Measurements from ENCODE around the gene POP5.
"Not testable (repeated sequence)": the region's sequence is repeated elsewhere in the genome, so short reads cannot be mapped to it uniquely, and the experiment has no call there.

POP5 gene

DNA sequence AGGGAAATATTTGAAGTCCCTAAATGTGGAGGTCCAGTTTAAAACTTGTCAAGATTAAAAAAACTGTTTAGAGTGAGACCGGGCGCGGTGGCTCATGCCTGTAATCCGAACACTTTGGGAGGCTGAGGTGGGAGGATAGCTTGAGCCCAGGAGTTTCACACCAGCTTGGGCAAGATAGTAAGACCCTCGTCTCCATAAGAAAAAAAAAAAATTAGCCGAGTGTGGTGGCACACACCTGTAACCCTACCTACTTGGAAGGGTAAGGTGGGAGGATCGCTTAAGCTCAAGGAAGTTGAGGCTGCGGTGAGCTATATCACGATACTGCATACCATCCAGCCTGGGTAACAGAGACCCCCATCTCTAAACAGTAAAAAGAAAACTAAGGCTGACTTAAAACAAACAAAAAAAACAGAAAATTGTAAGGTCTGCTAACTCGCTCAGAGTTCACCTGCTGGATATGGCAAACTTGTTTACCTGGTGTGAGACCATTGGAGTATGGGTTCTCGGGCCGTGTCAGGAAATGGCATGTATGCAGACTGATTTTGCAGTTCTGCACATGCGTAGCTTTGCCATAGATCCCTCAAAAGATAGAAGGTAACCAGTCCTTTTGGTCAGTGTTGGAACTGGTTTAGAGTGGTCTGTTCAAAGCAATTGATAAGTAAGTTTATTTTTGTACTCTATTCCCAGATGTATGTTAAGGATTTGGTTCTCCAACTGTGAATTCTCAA is 45.0 kb downstream of the POP5 start:
- DNase-seq = no peak

DNA sequence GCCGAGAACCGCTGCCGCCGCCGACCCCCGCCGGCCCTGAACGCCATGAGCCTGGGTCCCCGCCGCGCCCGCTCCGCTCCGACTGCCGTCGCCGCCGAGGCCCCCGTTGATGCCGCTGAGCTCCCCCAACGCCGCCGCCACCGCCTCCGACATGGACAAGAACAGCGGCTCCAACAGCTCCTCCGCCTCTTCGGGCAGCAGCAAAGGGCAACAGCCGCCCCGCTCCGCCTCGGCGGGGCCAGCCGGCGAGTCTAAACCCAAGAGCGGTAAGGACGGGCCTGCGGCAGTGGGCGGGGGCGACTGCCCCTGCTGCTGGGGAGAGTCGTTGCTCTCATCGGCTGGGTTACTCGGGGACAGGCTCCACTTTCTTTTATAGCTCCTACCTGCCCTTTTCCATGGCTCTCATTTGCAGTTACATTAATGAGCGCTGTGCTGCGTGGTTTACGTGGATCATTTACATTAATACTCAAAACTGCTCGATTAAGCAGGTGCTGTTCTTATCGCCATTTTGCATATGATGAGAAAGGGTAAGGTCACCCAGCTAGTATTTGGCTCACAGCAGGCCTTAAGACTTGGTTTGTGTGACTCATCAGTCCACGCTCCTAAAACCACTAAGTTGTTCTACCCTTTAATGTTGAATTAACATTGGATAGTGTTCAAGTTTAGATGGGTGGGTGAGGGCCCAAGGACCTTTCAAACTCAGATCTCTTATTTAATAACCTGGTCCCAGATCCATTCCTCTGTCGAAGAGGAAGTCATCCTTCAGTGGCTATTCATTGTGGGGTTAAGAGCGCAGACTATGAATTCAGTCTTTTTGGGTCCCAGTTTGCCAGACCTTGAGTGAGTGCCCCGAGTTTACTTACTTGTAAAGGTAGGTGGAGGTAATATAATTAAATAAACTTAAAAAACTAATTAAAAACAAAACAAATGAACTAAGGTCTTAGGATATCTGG is 46.2 kb downstream of the POP5 start:
- peak; percentile 67 for DNase-seq

DNA sequence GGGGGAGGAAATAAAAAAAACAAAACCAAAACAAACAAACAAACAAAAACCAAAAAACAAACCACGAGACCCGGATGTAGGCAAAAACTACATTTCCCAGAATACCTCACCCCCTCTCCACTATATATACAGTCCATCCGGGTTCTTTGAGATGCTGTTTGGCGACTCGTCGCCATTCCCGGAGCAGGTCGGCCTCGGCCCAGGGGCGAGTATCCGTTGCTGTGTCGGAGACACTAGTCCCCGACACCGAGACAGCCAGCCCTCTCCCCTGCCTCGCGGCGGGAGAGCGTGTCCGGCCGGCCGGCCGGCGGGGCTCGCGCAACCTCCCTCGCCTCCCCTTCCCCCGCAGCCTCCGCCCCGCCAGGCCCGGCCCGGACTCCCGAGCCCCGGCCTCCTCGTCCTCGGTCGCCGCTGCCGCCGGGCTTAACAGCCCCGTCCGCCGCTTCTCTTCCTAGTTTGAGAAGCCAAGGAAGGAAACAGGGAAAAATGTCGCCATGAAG is 46.9 kb downstream of the POP5 start, which contains the start of gene RNF10:
Gene RNF10 (plus strand): TSS at position 154 of the 500 bp plus-strand sequence. CDS start 456 bp downstream, outside the sequence.
- DNase-seq = peak; percentile 76

DNA sequence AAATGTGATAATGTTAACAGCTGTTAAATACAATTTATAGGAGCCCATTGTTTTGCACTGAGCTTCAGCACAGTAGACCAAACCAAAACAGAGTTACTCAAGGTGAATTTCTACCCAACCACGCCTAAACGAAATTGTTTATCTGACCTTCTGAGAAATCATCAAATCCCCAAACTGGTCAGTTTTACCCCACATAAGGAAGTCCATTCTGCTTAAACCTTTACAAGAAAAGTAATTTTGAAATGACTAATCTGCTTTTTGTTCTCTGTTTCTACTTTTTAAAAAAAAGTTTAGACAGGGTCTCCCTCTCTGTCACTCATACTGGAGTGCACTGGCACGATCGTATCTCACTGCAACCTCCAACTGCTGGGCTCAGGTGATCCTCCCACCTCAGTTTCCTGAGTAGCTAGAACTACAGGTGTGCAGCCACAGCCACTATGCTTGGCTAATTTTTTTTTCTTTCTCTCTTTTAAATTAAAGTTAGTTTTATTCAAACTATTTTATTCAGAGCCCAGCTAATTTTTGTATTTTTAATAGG is 48.4 kb downstream of the POP5 start:
- DNase-seq = no peak

DNA sequence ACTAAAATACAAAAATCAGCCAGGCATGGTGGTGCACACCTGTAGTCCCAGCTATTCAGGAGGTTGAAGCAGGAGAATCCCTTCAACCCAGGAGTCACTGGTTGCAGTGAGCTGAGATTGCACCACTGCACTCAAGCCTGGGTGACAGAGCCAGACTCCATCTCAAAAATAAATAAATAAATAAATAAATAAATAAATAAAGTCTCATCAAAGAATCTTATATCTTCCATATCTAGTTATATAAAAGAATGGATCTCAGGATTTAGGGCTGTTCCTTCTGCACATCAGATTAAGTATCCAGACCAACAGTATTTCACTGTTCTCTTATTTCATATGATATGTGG is 50.8 kb downstream of the POP5 start:
- not testable (repeated sequence) for DNase-seq

DNA sequence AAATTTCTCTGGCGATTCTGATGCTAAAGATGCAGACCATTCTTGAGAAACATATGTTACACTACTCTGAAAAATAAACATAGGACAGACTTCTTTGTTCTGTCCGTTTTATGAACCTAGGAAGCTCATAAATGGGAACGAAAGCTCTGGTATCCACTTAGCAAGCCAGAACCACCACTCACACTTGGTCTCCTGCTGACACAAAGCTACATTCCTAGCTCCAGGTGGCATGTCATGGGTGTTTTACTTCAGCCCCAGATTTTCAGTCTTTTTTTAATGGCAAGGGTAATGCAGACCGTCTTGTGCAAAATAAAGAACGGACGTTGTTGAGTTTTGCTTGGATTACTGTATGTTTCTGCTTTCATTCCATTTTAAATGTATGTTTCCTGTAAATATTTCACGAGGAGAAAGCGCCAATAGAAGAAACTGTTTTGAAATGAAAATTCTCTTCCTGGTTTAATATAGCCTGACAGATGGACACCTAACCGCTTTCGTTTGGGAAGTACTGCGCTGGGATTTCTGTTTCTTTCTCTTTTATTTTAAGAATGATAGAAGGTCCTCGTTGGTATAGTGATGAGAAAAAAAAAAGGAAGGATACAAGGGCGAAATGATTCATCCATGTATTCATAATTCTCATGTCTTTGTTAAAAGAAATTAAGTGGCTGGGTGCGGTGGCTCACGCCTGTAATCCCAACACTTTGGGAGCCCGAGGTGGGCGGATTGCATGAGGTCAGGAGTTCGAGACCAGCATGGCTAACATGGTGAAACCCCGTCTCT is 51.4 kb downstream of the POP5 start:
- no peak for DNase-seq

DNA sequence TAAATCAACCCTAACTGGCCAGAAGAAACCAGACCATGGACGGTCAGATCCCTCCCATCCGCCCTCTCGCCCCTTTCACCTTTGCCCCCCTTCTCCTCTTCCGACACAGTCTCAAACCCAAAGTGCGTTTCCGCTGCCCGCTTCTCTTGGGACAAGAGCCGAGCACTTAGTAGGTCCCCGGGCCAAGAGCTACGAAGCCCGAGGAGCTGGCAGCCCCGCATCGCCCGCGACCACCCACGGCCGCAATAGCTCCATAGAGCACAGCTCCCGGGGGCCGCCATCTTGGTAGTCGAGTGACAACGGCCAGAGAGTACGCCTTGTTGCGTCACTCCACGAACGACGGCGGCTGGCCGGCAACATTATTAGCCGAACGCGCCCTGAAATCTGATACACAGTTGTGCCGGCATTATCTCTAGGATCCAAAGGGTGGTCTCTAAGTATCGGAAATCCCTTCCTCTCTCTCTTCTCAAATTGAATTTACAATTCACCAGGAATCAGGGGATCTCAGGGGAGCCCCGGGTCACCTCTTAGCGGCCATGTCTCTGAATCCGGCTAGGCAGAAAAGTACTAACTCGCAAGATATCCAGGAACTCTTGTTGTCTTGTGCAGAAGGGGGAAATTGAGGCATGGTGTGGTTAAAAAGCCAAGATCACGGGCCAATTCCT is 52.2 kb downstream of the POP5 start, which contains the start of gene COQ5:
Gene COQ5 (minus strand): TSS at position 298 of the 665 bp plus-strand sequence. CDS start 17 bp downstream, at position 281.
- DNase-seq = peak; percentile 86
